ENCODE results near the gene DNM1.

Gene DNM1

DNA sequence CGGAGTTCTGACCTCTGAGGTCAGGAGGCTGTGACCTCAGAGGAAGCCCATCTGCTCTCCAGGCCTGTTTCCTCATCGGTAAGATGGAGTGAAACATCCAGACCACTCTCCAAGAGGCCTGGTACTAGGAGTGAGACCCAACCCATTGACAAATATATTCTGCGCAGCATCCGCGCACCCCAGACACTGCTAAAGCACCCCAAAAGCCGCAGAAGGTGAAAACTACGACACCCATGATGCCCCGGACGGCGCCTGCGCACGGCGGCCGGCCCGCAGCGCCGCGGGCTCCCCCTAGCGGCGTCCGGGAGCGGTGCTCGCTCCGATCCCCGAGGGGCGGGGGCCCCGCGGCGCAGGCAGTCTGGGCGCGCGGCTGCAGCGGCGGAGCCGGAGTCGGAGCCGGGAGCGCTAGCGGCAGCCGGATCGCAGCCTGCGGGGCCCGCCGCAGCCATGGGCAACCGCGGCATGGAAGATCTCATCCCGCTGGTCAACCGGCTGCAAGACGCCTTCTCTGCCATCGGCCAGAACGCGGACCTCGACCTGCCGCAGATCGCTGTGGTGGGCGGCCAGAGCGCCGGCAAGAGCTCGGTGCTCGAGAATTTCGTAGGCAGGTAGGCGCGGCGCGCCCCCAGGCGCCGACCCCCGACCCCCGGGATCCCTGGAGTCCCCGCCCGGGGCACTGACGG is at the start of gene DNM1:
DNM1 (plus strand) TSS at position 356 of the 683 bp plus-strand sequence; CDS start at position 448, 92 bp downstream.
- DNase-seq: peak; percentile 61

DNA sequence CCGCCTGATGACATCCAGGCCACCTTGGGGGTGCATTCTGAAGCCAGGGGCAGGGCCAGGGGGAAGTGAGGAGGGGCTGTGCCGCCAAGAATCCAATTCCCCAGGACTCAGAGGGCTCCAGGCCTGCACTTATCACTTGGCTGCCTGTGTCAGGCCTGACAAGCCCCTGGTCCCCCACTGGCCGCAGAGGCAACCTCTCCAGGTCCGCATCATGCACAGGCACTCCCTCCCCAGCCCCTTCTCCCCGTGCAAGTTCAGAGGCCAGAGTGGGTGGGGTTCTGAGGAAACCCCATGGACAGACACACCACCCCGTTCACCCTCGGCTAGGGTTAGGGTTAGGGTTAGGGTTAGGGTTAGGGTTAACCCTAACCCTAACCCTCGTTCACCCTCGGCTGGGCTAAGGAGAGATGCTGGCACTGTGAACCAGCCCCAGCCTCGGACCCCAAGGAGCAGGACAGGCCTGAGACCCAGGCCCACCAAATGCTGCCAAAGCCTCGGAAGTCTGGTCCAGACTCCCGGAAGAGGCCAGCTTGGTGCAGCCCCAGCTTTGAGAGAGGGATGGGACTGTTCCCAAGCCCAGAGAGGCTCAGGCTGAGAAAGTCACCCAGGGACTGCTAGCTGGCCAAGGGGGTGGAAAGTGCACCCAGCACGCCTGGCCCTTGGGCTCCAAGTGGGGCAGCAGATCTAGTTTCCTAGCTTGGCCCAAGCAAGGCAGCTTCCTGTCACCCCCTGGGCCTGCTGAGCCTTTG is 49.1 kb upstream of the DNM1 start:
- no peak for DNase-seq

DNA sequence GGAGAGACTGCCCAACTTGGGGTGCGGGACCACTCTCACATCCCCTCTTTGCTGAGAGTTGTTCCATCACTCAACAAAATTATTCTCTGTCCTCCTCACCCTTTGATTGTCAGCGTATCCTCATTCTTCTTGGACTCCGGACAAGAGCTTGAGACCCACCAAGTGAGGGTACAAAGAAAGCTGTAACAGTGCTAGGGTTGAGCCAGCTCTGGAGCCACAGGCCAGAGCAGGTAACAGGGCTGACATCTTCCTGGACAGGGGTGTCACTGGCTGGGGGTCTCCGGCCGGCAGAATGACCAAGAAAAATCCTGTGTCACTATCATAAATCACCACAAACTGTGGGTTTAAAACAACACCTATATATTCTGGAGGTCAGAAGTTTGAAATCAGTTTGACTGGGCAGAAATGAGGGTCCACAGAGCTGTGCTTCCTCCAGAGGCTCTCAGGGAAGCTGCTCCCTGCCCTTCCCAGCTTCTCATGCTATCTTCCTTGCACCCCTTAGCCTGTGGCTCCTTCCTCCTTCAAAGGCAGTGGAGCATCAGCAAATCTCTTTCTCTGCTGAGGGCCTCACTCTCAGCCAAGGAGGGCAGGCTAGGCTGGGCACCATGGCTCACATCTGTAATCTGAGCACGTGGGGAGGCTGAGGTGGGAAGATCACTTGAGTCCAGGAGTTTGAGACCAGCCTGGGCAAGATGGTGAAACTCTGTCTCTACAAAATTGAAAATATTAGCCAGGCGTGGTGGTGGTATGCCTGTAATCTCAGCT is 47.3 kb upstream of the DNM1 start:
- DNase-seq: no peak

DNA sequence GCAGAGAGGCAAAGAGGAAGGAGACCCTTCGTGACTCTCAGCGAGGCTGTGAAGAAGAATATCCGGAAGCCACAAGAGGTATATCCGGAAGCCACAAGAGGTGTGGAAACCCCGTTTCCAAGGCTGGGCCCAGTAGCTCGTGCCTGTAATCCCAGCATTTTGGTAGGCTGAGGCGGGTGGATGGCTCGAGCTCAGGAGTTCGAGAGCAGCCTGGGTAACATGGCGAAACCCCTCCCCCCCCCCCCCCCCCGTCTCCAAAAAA is 43.7 kb upstream of the DNM1 start:
- peak; percentile 60 for DNase-seq

DNA sequence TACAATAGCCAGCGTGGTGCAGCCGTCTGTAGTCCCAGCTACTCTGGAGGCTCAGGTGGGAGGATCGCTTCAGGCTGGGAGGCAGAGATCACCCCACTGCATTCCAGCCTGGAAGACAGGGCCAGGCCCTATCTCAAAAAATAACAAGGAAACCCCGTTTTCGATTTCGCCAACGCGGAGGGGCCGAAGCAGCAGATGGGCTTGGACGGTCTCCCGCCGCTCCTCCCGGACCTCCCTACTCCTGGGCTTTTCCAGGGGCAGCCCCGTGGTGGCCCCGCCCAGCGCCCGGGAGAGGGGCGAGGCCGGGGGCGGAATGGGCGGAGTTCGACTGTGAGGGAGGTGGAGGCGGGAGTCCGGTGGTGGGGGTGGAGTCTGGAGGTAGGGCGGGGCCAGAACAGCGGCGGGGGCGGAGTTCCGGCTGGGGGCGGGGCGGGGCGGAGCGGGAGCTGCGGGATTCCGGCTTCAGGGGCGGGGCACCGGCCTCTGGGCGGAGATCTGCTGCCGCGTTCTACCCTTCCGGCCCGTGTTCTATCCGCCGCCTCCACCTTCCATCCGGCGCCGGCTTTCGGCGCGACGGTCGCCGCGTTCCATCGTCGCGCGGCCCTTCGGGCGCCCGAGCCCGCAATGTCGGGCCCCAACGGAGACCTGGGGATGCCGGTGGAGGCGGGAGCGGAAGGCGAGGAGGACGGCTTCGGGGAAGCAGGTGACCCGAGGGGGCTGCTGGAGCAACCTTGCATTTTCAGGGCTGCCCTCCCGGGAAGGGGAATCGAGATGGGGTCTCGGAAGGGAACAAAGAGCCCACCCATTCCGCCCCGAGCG is 43.2 kb upstream of the DNM1 start, which contains the start of gene BBLN:
BBLN (plus strand) TSS at position 482 of the 819 bp plus-strand sequence; CDS start at position 625, 143 bp downstream.
- DNase-seq: peak; percentile 93

DNA sequence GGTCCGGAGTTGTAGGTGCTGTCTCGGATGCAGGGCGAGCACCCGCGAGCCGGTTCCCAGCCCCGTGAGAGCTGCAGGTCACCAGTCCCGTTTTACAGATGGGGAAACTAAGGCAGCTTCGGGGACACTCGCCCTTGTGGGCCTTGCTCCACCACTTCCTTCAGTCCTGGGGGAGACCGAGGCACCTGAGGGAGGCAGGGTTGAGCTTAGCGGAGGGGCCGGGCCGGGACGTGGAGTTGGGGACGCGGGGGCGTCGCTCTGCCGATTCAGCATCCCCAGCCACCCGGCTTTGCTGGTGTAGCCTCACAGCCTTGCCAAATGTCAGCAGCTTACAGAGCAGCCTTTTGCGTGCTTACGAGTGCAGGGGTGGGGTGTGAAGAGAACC is 42.6 kb upstream of the DNM1 start:
- DNase-seq: peak; percentile 34

DNA sequence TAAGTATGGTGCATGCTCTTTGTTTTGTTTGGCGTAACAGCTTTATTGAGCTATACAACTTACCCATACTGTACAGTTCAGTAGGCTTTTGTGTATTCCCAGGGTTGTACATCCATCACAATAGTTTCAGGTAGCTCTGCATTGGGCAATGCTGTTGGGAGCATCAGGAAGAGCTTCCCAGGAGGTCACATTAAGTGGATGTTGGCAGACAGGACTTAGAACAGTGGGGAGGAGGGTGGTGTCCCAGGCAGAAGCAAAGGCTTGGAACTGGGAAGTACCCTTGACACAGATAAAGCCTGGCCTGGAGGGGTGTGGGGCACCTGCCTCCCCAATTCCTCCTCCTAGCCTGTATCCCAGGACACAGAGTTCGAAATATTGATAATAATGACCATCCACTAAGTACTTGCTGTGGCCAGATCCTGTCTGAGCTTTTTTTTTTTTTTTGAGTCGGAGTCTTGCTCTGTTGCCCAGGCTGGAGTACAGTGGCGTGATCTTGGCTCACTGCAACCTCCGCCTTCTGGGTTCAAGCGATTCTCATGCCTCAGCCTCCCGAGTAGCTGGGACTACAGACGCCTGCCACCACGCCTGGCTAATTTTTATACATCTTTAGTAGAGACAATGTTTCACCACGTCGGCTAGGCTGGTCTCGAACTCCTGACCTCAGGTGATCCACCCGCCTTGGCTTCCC is 41.8 kb upstream of the DNM1 start:
- DNase-seq: no peak

DNA sequence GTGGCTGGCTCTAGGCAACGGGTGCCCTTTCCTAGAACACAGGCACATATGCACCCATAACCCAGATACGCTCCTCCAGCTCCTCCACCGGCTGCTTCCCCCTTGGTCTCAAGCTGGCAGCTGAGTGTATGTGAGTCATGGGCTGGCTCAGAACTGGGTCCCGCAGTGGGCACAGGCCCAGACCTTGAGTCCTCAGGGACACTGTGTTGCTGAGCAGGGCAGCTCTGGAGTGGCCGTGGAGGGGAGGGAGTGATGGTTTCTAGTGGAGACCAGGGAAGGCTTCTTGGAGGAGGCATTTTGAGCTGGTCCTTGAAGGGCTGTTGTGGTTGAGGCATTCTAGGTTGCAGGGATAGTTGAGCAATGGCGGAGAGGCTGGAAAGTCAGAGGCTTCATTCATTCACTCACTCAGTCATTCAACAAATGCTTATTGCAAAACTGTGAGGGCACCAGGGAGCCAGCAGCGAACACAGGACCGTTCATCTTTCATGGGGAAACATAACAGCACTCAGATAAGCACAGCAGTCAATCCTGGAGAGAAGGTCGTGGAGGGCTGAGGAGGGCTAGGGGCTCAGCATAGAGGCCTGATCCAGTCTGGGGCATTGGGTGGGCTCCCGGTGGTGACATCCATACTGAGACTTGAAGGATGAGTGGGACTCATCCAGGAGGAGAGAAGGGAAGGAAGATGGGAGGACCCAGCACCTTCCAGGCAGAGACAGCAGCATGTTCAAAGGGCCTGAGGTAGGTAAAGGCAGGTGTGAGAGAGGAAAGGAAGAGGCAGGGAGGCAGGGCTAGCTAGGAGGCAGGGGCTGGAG is 40.8 kb upstream of the DNM1 start:
- DNase-seq: no peak

DNA sequence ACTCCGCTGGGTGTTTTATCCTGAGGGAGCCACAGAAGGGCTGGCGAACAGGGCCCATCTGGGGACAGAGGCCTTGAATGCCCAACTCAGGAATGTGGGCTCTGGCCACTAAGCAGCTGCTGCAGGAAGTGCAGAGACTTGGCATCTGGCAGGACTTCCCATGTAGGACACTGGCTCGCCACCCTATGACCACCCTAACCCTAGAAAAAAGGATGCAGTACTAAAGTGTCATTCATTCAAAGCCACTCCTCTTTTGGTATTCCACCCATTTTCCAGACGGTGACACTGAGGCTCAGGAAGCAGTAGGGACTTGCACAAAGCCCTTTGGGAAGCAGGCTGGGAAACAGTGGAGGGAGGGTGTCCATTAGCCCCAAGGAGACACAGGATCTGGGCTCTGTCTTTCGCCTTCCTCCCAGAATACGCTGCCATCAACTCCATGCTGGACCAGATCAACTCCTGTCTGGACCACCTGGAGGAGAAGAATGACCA is 40.1 kb upstream of the DNM1 start:
- no peak for DNase-seq

DNA sequence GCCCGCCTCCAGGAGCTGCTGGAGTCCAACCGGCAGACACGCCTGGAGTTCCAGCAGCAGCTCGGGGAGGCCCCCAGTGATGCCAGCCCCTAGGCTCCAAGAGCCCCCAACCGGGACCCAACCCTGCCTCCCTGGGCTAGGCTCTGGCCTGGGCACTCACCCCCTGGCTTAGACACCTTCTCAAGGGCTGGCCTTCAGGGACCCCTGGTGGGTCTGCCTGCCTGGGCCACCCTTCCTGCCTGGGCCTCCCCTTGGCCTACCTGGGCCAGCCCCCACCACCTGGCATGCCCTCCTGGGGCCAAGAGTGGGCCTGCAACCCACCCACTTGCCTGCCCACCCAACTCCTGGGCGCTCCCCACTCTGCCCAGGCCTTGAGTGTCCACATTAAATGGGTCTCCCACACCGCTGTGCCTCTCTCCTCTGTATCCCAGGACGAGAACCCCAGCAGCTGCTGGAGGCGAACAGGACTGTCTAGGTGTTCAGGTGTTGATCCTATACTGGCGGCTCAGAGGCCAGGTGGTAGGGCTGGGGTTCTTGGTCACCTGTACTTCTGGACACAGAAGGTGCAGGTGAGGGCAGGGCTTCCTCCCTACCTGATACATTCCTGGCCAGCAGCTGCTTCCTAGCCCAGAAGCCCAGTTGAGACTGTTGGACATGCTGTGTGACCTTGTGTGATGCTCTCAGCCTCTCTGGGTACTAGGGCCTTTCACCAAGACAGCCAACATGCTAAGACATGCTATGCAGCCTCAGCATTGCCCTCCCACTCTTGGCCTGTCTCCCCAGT is 39.5 kb upstream of the DNM1 start:
- no peak for DNase-seq

DNA sequence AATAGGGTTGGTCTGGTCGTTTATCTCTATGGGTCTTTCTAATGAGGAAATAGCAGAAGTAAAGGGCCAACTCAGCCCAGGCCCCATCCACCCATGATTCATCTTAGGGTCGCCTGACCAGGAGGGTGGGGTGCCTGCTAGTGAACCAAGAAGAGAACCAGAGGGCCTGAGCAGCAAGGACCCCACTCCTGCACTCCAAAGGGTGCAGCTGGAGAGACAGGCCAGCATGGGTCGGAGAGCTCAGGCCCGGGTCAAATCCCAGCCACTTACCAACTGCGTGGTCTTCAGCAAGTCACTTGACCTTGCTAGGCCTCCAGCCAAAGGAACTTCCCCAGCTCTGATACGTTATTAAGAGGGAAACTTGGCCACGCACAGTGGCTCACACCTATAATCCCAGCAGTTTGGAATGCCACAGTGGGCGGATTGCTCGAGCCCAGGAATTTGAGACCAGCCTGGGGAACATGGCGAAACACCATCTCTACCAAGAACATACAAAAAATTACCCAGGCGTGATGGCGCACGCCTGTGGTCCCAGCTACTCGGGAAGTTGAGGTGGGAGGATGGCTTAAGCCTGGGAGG is 38.8 kb upstream of the DNM1 start:
- DNase-seq: no peak

DNA sequence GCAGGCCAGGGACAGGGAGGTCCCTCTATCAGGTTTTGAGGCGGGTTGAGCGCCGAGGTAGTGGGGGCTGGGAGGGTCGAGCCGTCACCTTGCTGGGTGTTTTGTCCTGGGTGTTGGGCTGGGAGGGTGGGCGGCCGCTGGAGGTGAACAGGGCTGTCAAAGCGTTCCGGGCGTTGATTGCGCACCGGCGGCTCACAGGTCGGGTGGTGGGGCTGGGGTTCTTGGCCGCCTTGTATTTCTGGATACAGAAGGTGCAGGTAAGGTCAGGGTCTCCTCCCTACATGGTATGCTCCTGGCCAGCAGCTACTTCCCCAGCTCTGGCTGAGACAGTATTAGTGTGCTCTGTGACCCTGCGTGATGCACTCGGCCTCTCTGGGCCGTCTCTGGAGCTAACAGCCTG is 37.0 kb upstream of the DNM1 start:
- DNase-seq: no peak

DNA sequence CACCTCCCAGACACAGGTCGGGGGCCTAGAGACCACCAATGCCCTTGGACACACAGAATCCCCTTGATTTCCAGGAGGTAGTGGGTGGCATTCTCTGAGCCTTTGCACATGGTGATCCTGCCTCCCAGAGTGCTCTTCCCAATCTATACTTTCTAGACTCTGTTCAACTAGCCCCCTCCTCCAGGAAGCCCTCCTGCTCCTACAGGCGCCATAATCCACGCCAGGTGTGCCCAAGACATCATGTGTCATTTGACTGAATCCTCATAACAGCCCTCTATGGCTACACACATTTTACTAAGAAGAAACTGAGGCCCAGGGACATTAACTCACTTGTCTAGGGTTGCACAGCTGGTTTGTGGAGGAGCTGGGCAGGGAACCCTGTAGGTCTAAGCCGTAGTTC is 36.0 kb upstream of the DNM1 start:
- DNase-seq: no peak

DNA sequence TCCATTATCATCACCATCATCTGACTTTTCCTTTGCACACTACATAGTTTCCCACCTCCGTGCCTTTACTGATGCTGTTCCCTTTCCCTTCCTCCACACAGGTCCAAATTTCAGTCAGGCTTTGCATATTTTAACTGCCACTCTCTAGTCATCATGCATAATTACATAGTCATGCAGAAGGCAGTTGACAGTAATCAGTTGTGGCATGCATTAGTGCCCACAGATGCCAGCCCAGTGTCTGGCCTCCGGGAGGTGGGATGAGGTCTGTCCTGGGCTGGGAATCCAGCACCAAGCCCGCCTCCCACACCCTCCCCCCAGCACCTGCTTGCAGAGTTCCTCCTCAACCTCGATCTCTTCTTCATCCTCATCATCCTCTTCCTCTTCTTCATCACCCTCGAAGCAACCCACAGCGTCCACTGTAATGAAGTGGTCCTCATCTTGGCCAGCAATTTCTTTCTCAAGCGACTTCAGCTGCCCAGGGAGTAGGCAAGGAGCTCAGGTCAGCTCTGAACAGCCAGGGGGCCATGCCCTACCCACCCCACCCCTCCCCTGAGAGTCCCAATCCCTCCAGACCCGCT is 34.4 kb upstream of the DNM1 start:
- DNase-seq: no peak

DNA sequence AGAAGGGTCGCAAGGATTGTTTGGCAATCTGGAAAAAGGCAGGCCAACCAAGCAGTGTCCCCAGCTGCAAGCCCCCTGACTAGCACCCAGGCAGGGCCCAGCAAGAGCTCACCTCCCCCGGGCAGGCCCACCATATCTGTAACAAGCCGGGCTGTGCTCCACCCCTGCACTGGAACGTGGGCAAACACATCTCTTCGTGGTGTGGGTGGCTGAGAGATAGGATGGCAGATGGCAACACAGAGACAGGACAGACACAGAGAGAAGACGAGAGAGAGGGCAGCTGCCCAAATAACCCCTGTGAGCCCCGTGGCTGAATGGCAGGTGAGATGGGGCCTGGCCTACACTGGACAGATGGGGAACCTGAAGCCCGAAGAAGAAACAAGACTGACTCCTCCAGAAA is 33.7 kb upstream of the DNM1 start:
- no peak for DNase-seq

DNA sequence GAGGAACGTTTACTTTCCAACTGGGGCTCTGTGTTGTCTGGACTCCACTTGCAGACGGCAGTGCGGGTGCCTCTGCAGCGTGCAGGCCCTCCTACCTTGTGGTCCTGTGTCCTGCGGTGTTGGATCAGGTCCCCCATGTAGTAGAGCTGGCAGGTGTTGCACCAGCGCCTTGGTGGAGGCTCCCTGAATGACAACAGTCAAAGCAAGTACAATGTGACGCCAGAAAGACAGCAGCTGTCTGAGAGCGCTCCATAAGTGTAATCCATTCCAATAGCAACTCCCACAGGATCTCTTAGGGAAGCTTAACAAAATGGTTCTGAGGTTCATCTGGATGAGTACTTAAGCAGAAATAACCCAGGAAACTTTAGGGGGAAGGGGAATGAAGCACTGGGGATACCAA is 33.3 kb upstream of the DNM1 start:
- no peak for DNase-seq

DNA sequence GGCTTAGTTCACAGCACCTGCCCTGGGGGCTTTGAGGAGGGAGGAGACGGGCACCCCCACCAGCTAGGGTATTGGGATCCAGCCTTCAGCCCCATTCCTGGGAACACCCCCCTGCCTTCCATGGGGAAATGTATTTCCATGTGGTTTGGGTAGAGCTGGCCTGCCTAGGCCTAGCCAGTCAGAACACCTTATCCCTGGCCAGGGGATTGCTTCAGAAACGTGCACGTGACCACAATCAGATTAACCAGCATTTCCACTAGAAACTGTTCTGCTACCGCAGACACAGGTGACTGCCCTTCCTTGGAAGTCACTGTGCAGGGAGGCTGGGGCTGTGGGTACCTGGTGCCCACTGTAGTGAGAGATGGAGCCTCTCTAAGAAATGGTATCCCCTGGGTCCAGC is 29.1 kb upstream of the DNM1 start:
- no peak for DNase-seq

DNA sequence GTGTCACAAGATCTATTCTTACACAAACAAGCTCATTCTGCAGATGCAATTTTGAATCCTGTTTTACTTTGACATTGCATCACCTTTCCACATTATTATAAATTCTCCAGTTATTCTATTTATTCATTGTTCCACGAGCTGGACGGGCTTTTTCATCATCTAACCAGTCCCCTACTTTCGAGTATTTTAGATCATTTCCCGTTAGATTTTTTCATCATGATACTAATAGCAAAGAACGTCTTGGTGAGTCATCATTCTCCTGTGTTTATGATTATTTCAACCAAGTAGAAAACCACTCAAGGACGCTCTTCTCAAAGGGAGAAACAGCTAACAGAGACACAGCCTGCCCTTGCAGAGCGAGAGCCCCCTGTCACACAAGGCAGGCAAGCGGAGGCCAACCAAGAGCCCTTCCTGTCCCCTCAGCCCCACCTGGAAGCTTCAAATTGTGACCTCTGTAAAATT is 28.0 kb upstream of the DNM1 start:
- DNase-seq: no peak

DNA sequence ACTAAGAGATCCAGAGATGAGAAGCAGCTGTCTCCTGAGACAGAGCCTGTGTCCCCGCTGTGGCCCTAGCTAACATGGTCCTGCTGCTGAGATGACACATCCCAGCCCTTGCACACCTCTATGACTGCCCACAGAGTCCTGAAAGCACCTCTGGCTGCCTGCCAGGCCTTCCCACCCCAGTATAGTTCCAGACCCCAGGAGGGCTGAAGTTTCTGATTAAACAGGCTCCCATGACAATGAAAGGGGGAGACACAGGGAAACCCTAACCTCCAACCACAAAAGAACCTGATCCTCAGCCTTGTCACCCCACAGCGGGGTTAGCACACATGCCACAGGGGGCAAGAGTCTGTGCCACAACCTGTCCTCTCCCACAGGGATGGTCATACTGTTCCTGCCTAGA is 27.5 kb upstream of the DNM1 start:
- no peak for DNase-seq

Data from activated gamma-delta T cell treated with Interleukin-2 at 50 U/mL for 16 hours (primary cell).